CD4-positive, alpha-beta T cell treated with Interleukin-17A for 1 hour (primary cell): Measurements from ENCODE around the gene ANXA11.
A peak's percentile ranks its signal among the peaks of the same experiment; 100 is the strongest.
"Not testable (repeated sequence)": the region's sequence is repeated elsewhere in the genome, so short reads cannot be mapped to it uniquely, and the experiment has no call there.

Experiments
- DNase-seq: peaks from one replicate; pipeline ENCODE4 v3.0.0-alpha.2; 2020

Gene ANXA11

GRCh38 chr10:80205477-80206276 lies at the start of gene ANXA11:
Gene ANXA11 (minus strand): TSS chr10:80205537. CDS start chr10:80172861, 32,676 bp downstream.
- peak; percentile 88 for DNase-seq

- not testable (repeated sequence) for DNase-seq
These were observed 49.4 kb upstream of the ANXA11 start for GRCh38 chr10:80254726-80255125.

GRCh38 chr10:80253963-80254271 lies 48.6 kb upstream of the ANXA11 start:
- not testable (repeated sequence) for DNase-seq

- DNase-seq: no peak
These were observed 48.1 kb upstream of the ANXA11 start for GRCh38 chr10:80253266-80253962.

GRCh38 chr10:80252296-80252887 lies 47.1 kb upstream of the ANXA11 start:
- no peak for DNase-seq

- DNase-seq: not testable (repeated sequence)
These were observed 46.5 kb upstream of the ANXA11 start for GRCh38 chr10:80251703-80252280.

- DNase-seq: not testable (repeated sequence)
These were observed 45.1 kb upstream of the ANXA11 start for GRCh38 chr10:80250399-80250798.

GRCh38 chr10:80249906-80250305 lies 44.6 kb upstream of the ANXA11 start:
- DNase-seq: not testable (repeated sequence)

- DNase-seq: not testable (repeated sequence)
These were observed 42.3 kb upstream of the ANXA11 start for GRCh38 chr10:80247611-80248010.

- not testable (repeated sequence) for DNase-seq
These were observed 39.0 kb upstream of the ANXA11 start for GRCh38 chr10:80244371-80244770.

- DNase-seq: not testable (repeated sequence)
These were observed 37.0 kb upstream of the ANXA11 start for GRCh38 chr10:80242341-80242740.

GRCh38 chr10:80236457-80236856 lies 31.1 kb upstream of the ANXA11 start:
- not testable (repeated sequence) for DNase-seq

GRCh38 chr10:80234331-80235235 lies 29.2 kb upstream of the ANXA11 start:
- not testable (repeated sequence) for DNase-seq

- DNase-seq: not testable (repeated sequence)
These were observed 28.5 kb upstream of the ANXA11 start for GRCh38 chr10:80233871-80234270.

- DNase-seq: not testable (repeated sequence)
These were observed 21.4 kb upstream of the ANXA11 start for GRCh38 chr10:80226723-80227122.

GRCh38 chr10:80223031-80223419 lies 17.7 kb upstream of the ANXA11 start:
- DNase-seq: not testable (repeated sequence)

GRCh38 chr10:80218878-80219277 lies 13.5 kb upstream of the ANXA11 start:
- DNase-seq: not testable (repeated sequence)

- not testable (repeated sequence) for DNase-seq
These were observed 9.1 kb upstream of the ANXA11 start for GRCh38 chr10:80214368-80214982.

GRCh38 chr10:80212535-80213115 lies 7.3 kb upstream of the ANXA11 start:
- not testable (repeated sequence) for DNase-seq

- DNase-seq: no peak
These were observed 6.4 kb upstream of the ANXA11 start for GRCh38 chr10:80211786-80212185.

GRCh38 chr10:80210259-80210658 lies 4.9 kb upstream of the ANXA11 start:
- DNase-seq: no peak
